ENCODE results near the gene SEC31A.

- TF ChIP-seq CTCF (IDR thresholded peaks at IDR 0.05) (no peak), POLR2A (IDR thresholded peaks at IDR 0.05) (no peak), EP300 (IDR thresholded peaks at IDR 0.05) (no peak)
Measured at GRCh38 chr4:82906469-82906868, 15.5 kb upstream of the SEC31A start.
